Esophagus muscularis mucosa (tissue), 4 donors: ENCODE measurements around the gene LAMA3.

ENCODE experiments used
- CTCF ChIP-seq, 3 experiments: fragments of 200-600 bp in 2 of 3; fragments of 450-650 bp in 1 of 3; sonication (generic) in 2 of 3; IDR thresholded peaks; one replicate each; pipeline ENCODE4 v1.5.1; 2017 to 2019; ENCODE audit warnings: antibody characterized with exemption in 3 of 3, mild to moderate bottlenecking in 2 of 3, moderate library complexity in 1 of 3
- EP300 ChIP-seq: sonication (generic); formaldehyde crosslinking; IDR thresholded peaks from one replicate; pipeline ENCODE4 v1.6.1; 2017; ENCODE audit warnings: antibody characterized with exemption
- POLR2A ChIP-seq: fragments of 450-650 bp; IDR thresholded peaks from one replicate; pipeline ENCODE4 v1.6.1; 2017; ENCODE audit warnings: antibody characterized with exemption, moderate library complexity, mild to moderate bottlenecking, low read depth
- POLR2AphosphoS5 ChIP-seq, 2 donors: sonication (generic); formaldehyde crosslinking; IDR thresholded peaks; one replicate each; pipeline ENCODE4 v1.6.1; 2017; ENCODE audit warnings: antibody characterized with exemption in 2 of 2

GRCh38 chr18:23851470-23852002 lies 162.3 kb downstream of the LAMA3 start:
- TF ChIP-seq EP300 (no peak), CTCF (IDR thresholded peaks at IDR 0.05) (no peak), POLR2AphosphoS5 (IDR thresholded peaks at IDR 0.05) (no peak), POLR2A (no peak)
